OCI-LY3 (cell line): ENCODE results near the gene DTX1.

Source experiments
- EZH2phosphoT487 ChIP-seq: fragments of 200-600 bp; shearing (Covaris generic); IDR thresholded peaks from 2 replicates; pipeline ENCODE4 v1.6.1; 2018; ENCODE audit warnings: antibody characterized with exemption, mixed run types, low read depth
- TF ChIP-seq, protein P1 (sequence below): fragments of 200-600, 300-600 bp; sonication (generic); IDR thresholded peaks from 2 replicates; pipeline ENCODE4 v1.5.1; 2014; ENCODE audit warnings: antibody characterized with exemption, low read length, low read depth

- TF ChIP-seq, protein P1, sequence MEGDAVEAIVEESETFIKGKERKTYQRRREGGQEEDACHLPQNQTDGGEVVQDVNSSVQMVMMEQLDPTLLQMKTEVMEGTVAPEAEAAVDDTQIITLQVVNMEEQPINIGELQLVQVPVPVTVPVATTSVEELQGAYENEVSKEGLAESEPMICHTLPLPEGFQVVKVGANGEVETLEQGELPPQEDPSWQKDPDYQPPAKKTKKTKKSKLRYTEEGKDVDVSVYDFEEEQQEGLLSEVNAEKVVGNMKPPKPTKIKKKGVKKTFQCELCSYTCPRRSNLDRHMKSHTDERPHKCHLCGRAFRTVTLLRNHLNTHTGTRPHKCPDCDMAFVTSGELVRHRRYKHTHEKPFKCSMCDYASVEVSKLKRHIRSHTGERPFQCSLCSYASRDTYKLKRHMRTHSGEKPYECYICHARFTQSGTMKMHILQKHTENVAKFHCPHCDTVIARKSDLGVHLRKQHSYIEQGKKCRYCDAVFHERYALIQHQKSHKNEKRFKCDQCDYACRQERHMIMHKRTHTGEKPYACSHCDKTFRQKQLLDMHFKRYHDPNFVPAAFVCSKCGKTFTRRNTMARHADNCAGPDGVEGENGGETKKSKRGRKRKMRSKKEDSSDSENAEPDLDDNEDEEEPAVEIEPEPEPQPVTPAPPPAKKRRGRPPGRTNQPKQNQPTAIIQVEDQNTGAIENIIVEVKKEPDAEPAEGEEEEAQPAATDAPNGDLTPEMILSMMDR, result no peak
- TF ChIP-seq EZH2phosphoT487, result no peak
Observed at GRCh38 chr12:113095405-113095804, 38.9 kb downstream of the DTX1 start.
